Measurements from ENCODE around the gene MRGPRX3.

MRGPRX3 gene

DNA sequence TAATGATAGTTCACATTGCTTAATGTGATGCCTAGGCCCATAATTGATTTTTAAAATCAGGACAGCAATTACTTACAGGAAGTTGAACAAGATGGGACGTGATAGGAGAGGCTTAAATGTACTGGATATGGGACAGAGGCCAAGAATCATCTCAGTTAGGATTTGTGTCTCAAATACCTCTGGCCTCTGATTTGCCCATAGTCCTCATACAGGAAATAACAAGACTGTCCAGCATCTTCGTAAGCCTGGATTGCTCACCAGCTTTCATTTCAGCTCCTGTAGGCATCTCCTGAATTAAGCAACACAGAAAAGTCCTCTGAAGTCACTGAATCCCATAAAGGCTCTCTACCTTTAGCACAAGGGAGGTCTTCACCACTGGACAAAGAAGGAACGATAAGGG is at the start of gene MRGPRX3:
TSS of gene MRGPRX3 (plus strand) at position 231 of the 400 bp plus-strand sequence. CDS start 4,632 bp downstream, outside the sequence.
- peak; percentile 11 for DNase-seq (ENCODE audit: low read depth)
- H3K4me3 ChIP-seq (replicated peaks; ENCODE audit: low read depth, low read length), result no peak within 1 kb of the TSS
- TF ChIP-seq, protein P1, sequence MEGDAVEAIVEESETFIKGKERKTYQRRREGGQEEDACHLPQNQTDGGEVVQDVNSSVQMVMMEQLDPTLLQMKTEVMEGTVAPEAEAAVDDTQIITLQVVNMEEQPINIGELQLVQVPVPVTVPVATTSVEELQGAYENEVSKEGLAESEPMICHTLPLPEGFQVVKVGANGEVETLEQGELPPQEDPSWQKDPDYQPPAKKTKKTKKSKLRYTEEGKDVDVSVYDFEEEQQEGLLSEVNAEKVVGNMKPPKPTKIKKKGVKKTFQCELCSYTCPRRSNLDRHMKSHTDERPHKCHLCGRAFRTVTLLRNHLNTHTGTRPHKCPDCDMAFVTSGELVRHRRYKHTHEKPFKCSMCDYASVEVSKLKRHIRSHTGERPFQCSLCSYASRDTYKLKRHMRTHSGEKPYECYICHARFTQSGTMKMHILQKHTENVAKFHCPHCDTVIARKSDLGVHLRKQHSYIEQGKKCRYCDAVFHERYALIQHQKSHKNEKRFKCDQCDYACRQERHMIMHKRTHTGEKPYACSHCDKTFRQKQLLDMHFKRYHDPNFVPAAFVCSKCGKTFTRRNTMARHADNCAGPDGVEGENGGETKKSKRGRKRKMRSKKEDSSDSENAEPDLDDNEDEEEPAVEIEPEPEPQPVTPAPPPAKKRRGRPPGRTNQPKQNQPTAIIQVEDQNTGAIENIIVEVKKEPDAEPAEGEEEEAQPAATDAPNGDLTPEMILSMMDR (IDR thresholded peaks at IDR 0.05; ENCODE audit: low read length, missing control alignments), result no peak

DNA sequence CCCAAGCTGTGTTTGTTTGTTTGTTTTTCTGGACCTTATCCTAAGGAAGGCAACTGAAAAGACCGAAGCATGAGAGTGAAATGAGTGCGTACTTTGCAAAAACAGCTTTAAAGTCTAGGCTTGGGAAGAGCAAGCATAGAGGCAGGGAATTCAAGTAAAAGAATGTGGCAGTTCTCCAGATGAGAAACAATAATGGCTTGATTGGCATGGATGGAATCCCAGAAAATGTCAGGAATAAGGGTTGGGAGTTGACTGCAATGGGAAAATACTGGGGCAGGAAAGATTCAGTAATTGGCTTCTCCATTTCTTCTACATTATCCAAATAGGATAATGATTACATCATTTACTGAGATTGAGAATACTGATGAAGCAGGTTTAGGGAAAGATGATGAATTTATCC is 44.0 kb upstream of the MRGPRX3 start:
- DNase-seq (ENCODE audit: low read depth), result no peak
- H3K4me3 ChIP-seq (replicated peaks; ENCODE audit: low read depth, low read length), result no peak overlapping the region
- TF ChIP-seq, protein P1 (IDR thresholded peaks at IDR 0.05; ENCODE audit: low read length, missing control alignments), result no peak

DNA sequence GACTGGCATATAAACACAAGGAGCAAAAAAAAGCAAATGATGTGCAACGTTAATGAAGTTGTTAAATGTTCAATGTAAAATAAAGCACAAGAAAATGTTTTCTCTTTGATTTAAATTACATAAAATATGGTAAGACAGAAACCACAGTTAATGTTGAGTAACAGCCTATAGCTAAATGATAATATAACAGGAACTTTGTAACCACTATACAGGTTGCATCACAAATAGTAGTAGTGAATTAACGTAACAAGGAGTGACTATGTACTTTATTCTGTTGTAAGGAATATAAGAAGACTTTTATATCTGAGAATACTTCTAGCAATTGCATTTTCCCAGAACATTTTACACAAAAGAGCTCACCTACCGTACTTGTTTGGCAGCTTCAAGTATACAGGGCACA is 43.4 kb upstream of the MRGPRX3 start:
- no peak overlapping the region for H3K4me3 ChIP-seq (replicated peaks; ENCODE audit: low read depth, low read length)
- DNase-seq (ENCODE audit: low read depth), result no peak
- TF ChIP-seq, protein P1 (IDR thresholded peaks at IDR 0.05; ENCODE audit: low read length, missing control alignments), result no peak

DNA sequence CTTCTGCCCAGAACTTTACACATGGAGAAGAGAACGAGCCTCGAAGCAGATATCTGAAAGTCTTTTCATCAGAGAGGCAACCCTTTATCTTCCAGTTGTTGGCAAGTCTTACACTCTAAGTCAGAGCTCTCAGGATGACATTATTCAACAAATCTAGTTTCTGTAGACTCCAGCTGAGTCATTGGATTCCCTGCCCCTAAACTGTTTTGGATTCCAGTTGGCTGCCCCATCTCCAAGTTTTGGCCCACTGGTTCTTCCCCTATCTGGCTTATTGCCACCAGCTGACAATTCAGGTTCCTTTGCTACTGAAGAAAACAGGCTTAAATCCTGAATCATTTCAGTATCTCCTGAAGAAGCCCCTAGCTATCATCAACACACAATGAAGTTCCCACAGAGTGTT is 40.6 kb upstream of the MRGPRX3 start:
- TF ChIP-seq, protein P1 (IDR thresholded peaks at IDR 0.05; ENCODE audit: low read length, missing control alignments), result no peak
- no peak overlapping the region for H3K4me3 ChIP-seq (replicated peaks; ENCODE audit: low read depth, low read length)
- peak; percentile 36 for DNase-seq (ENCODE audit: low read depth)

DNA sequence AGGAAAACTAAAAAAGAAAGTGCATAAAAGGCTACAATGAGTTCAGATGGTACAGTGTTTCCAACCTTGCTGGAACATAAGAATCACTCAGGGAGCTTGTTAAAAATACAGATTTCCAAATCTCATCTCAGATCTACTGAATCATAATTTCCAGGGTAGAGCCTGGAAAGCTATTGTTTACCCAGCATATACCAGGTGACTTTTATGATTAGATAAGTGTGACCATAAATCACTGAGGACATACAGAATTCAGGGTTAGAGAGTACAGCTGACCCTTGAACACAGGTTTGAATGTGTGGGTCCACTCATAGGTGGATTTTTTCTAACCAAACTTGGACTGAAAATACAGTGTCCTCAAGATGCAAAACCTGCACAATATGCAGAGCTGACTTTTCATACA is 38.4 kb upstream of the MRGPRX3 start:
- H3K4me3 ChIP-seq (replicated peaks; ENCODE audit: low read depth, low read length), result no peak overlapping the region

GRCh38 chr11:18100926-18101656 is 31.3 kb upstream of the MRGPRX3 start:
- no peak for DNase-seq (ENCODE audit: low read depth)
- TF ChIP-seq, protein P1 (IDR thresholded peaks at IDR 0.05; ENCODE audit: low read length, missing control alignments), result no peak
- no peak overlapping the region for H3K4me3 ChIP-seq (replicated peaks; ENCODE audit: low read depth, low read length)

More for the DNA sequence above, 38.4 kb upstream of the MRGPRX3 start:
- TF ChIP-seq, protein P1 (IDR thresholded peaks at IDR 0.05; ENCODE audit: low read length, missing control alignments), result no peak
- DNase-seq (ENCODE audit: low read depth), result no peak
